ENCODE results near the gene SPEN.
"Not testable (repeated sequence)": the region's sequence is repeated elsewhere in the genome, so short reads cannot be mapped to it uniquely, and the experiment has no call there.

Gene SPEN

DNA sequence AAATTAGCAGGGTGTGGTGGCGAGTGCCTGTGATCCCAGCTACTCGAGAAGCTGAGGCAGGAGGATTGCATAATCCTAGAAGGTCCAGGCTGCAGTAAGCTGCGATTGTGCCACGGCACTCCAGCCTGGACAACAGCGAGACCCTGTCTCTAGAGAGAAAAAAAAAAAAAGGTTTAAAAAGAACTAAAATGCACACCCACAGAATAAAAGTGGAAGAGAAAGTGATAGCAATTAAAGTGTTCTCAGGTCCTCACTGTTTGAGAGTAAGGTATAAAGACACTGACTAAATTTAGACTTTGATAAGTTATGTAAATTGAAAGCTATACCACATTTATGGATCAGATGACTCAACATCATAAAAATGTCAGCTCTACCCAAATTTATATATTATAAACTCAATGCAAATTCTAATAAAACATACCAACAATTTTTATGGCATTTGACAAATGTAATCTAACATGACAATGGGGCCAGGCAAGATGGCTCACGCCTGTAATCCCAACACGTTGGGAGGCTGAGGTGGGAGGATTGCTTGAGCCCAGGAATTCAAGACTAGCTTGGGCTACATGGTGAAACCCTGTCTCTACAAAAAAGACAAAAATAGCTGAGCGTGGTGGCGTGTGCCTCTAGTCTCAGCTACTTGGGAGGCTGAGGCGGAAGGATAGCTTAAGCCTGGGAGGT lies 116.6 kb downstream of the SPEN start:
- DNase-seq = no peak

DNA sequence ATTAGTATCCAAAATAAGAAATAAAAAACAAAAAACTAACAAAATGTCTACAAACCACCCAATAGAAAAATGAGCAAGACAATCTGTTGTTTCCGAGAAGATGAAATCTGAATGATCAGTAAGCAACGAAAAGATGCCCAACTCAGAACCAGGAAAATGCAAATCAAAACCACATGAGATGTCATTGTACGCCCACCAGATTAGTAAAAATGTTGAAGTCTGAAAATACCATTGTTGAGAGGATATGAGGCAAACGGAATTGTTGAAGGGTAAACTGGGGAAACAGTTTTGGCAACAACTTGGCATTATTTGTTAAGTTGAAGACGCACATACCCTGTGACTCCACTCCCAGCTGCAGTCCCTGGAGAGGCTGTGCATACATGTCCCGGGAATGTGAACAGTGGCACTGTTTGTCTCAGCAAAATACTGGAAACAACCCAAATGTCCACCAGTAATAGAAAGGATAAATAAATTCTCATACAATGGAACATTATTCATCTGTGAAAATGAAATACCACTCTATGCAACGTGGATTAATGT lies 117.8 kb downstream of the SPEN start:
- no peak for DNase-seq

DNA sequence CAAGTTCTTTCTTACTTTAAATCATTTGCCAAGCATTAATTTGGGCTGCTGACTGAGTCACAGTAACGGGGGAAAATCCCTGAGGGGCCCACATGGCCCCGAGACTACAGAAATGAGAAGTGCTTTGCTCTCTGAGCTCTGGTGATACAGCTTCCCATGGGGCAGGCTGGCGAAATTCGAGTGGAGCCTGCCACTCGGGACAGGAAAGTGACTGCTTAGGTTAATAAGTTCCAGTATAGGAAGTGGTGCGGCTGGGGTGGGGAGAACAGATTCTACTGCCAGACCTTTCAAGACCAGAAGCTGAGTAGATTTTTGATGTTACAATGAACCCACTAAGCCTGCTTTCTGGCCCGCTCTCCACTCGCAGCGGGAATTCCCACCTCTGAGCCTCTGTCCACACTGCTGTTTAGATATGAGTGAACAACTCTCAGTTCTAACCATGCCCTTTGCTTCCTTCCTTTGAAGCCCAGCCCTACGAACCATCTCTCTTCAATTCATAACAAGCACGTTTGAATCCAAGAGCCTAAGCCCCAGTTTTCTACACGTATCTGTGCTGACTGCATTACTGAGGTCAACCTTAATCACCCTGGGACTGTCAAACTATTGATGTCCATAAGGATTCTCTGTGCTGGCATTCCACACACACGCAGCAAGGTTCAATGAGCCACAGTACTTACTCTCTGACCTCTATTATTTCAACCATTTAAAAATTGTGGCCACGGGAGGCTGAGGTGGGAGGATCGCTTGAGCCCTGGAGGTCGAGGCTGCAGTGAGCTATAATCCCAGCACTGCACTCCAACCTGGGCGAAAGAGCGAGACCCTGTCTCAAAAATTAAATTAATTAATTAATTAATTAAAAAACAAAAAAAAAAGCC lies 118.8 kb downstream of the SPEN start:
- DNase-seq = no peak

DNA sequence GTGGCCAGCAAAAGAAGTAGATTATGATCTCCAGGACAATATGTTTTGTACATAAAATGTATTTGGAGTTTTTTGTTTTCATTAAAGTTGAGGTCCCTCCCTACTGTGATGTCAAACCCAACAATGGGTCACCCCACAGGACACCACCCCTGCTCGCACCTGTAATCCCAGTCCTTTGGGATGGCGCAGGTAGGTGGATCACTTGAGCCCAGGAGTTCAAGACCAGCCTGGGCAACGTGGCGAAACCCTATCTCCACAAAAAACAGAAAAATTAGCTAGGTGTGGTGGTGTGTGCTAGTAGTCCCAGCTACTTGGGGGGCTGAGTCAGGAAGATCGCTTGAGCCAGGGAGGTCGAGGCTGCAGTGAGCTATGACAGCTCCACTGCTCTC lies 119.4 kb downstream of the SPEN start:
- DNase-seq = no peak

DNA sequence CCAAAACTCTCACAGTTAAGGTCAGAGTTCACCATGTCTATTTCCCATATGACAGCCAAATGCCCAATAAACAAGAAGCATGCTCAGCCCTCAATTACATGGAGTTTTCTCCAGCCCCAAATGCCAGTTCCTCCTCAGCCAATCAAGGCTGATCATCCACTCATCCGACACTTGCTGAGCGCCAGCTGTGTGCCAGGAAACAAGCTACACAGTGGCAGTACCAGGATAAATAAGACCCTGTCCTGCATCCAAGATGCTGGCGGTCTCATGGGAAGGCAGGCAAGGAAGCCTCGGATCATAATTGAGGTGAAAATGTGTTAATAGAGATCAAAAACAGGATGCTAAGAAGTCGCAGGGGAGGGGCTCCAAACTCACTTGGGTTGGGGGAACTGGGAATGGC lies 120.7 kb downstream of the SPEN start:
- DNase-seq = no peak

DNA sequence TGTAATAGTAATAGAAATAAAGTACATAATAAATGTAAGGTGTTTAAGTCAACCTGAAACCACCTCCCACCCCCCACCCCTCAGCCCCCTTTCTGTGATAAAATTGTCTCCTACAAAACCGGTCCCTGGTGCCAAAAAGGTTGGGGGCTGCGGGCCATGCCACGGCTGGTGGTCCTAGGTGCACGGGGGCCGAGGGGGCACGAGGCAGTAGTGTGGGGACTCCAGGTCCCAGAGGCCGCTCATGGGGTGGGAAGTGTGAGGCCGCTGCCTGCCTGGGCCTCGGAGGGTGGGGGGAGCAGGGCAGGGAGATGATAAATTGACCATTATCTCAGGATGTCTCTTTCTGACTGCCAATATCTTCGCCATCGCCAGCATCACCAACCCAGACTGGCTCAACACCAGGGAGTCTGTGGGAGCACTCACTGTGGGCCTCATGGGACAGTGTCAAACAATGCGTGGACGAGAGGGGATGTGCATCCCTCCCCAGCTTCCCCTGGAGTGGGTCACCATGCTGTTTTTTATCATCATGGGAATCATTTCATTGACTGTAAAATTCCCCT lies 121.9 kb downstream of the SPEN start:
- no peak for DNase-seq

DNA sequence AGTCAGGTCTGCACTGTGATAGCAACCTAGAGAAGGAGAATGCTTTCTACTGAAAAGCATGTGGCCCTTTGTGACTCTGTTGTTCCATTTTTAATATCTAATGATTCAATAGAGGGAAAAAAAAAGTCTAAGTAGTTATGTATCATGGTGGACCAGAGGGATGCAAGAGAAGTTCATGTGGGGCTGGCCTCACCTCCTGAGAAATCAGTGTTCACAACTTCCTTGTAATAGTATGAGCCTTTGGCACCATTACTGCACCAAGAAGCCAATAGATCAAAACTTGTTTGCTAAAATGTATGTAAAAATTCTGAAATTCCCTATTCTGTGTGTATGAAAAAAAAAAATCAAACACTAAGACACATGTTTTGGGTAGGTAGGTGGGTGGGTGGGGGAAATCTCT lies 123.4 kb downstream of the SPEN start:
- no peak for DNase-seq

DNA sequence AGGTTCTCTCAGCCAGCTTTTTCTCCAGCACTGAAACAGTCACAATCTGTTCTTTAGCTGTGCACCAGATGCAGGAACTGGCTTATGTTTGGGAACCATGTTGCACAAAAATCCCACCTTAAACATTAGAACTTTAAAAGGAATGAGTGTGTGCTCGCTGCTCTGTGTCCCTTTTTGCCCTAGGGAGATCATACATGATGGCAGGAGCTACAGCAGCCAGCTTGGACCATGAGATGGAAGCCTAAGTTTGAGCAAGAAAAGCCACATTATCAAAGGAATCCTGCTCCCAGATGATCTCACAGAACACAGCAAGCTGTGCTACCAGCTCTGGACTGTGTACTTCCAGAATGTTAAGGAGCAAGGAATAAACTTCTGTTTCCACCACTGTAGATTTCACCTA lies 124.9 kb downstream of the SPEN start:
- no peak for DNase-seq

DNA sequence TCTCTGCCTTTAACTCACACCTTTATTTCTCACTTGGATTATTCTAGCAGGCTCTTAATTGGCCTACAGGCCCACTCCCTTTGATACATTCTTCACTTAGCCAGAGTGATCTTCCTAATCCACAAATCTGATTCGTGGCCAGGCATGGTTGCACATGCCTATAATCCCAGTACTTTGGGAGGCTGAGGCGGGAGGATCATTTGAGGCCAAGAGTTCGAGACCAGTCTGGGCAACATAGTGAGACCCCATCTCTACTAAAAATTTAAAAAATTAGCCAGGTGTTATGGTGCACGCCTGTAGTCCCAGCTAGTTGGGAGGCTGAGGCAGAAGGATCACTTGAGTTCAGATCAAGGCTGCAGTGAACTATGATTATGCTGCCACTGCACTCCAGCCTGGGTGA lies 126.3 kb downstream of the SPEN start:
- no peak for DNase-seq

DNA sequence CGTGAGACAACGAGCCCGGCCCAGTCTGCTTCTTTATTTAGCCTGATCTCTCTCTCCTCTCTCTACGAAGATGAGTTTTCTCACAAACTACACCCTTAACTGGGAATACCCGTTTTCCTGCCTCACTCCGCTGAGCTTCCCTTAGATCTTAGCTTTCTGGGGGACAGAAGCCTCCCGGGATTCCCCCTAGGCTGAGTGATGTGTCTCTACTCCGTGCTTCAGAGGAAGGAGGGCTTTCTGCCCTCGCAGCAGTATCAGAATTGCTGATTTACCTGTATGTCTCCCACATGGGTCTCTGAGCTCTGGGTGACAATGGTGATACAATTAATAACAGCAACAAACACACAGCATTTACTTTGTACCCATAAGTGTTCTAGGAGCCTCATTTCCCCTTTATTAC lies 127.3 kb downstream of the SPEN start:
- DNase-seq = no peak

DNA sequence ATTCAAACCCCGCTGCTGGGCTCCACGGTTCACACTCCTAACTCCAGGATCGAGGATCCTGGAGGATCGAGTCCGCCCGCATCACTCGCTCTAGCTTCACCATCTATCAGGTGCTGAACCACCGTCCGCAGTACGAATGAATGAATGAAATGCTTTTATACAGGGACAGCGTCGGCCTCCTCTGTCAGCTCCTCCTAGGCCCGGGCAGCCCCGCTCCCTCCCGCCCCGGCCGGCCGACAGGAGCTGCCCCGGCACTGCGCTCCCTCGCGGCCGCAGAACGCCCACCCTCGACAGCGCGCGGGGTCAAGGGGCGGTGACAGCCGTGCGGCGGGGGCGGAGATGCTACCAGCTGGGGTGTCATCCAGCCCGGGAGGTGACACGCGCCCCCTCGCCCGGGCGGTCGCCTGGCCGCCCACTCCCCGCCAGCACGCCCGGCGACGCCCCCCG lies 127.9 kb downstream of the SPEN start:
- DNase-seq = no peak

DNA sequence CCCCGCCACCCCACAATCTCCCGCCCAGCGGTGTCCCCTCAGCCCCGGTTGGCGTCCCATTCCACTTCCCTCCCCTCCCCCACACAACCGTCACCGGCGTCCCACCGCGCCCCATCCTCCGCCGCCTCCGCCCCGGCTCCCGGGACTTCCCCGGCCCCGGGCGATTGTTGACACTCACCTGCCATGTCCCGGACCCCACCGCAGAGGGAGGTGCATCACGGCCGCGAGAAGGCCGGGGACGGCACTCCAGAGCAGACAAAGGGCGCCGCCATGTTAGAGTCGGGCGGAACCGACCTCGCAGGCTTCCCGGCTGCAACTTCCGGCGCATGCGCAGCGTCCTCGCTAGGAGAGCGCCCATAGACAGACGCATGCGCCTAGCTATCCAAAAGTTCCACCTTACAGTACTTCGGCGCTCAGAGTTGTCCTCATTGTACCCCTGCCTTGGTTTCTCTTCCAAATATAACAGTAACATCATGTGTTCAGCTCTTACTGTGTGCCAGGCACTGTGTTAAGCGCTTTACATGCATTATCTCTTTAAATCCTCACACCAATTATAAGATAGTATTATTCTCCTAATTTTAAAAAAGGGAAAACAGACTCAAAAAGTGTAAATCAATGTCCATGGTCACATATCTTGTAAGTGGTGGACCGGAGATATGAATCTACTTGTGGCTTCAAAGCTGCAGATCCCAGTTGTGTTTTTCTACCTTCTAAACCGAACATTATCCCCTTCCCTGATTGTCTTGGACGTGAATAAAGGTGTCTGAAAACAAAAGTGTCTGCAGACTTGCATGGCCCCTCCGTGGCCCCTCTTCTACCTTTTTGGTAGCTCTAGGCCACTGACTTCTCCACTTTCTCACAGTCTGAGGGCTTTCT lies 128.5 kb downstream of the SPEN start, which contains the start of gene ZBTB17:
Gene ZBTB17, minus strand, starts transcription at position 297 of the 876 bp plus-strand sequence. CDS start 27,606 bp downstream, outside the sequence.
- DNase-seq = peak; percentile 80

DNA sequence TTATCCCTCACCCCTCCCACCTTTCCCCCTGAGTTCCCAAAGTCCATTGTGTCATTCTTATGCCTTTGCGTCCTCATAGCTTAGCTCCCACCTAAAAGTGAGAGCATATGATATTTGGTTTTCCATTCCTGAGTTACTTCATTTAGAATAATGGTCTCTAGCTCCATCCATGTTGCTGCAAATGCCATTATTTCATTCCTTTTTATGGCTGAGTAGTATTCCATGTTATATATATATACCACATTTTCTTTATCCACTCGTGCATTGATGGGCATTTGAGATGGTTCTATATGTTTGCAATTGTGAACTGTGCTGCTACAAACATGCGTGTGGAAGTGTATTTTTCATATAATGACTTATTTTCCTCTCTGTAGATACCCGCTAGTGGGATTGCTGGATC lies 130.4 kb downstream of the SPEN start:
- not testable (repeated sequence) for DNase-seq

DNA sequence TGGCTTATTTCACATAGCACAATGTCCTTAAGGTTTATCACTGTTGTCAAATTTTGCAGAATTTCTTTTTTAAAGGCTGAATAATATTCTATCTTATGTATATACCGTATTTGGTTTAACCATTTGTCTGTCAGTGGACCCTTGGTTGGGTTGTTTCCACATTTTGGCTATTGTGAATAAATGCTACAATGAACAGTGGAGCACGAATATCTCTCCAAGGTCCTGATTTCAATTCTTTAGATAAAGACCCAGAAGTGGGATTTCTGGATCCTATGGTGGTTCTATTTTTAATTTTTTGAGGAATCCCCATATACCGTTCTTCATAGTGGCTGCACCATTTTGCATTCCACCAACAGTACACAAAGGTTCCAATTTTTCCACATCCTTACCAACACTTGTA lies 134.2 kb downstream of the SPEN start:
- DNase-seq = no peak

DNA sequence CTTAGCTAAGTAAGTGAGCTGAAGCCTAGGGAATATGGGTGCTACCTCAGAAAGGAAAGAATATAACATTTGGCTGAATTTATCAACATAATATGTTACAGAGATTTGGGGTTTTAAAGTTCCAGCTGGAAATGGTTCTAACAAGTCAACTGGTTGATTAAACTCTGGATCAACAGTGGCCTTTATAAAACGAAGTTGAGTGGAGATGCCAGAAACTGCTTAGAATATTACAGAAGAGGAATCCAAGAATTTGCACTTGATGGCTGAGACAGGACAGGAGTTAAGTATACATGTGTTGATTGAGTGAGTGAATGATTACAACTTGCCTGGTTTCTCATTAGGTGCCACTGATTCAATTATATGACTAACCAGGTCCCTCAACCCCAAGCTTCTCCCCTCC lies 135.8 kb downstream of the SPEN start:
- no peak for DNase-seq

DNA sequence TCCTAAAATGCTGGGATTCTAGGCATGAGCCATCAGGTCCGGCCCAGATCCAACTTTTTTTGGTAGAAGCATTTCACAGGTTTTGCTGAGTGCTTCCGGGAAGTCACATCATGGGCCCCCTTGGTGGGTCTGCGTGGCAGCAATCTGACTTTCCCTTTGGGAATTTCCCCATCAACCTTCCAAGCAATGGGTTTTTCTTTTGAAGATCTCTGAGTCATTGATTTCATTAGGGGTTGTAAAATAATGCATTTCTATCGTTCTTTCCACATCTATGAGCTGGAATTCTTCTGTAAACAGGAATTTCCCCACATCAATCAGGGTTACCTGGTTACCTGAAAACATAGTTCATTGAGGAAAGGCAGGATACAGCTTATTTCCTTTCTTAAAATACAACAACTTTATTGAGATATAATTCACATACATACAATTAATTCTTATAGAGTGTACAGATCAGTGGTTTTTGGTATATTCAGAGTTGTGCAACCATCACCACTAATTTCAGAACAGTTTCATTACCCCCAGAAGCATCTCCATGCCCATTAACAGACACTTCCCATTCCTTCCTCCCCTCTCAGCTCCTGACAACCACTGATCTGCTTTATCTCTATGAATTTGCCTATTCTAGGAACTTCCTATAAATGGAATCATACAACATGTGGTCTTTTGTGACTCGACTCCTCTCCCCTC lies 138.2 kb downstream of the SPEN start:
- no peak for DNase-seq

DNA sequence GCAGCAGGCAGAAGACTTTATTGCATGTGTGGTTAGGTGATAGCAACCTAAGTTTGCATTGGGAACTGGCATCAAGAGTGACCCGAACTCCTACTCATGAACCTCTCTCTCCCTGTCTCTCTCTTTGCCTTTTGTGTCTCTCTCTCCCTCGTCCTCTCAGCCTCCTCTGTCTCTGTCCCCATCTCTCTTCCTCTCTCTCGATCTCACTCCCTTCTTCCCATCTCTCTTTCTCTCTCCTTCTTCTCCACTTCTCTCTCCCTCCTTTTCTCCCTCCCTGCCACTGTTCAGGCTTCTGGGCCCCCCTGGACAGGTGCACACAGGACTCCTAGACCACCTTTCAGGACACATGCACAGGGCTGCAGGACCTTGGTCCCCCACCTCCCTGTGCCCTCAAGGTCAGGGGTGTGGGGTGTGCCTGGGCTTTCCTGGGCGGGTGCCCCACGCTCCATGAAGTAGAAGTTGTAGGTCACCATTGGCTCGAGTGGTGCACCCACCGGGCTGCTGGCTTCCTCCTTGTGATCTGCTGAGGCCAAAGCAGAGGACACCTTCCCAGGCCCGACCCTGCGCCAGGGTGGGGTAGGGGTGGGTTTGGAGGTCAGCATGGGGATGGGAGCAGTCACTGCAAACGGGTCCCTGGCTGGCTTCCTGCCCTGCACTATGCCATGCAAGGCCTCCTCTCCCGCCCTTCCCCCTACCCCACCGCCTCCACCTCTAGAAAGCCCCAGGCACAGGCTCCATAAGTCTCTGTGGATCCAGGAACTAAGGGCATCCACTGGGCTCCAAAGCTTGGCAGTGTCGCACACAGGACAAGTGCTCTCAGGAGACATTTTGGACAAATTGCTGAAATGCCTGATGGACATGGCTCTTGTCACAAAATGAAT lies 141.6 kb downstream of the SPEN start:
- DNase-seq = no peak

DNA sequence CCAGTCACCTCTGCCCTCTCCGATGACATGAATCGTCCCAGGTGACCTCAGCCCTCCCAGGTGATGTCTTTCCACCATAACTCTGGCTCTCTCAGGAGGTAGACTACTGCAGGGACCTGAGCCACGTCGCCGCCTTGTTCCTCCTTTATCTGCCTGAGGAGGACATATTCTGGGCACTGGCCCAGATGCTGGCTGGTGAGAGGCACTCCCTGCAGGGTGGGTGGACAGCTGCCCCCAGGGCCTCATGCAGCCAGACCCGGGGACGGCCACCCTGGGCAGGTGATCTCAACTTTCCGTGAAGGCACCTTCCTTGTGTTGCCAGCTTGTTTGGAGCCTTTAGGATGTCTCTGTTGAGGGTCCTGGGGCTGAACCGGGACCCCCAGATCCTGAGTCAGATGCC lies 142.3 kb downstream of the SPEN start:
- DNase-seq = no peak

Measured in NCI-H526 treated with DMSO at 0.1 percent for 48 hours (cell line).